HG03095 (cell line): ENCODE measurements around the gene EIF3M.
"Not testable (repeated sequence)": the region's sequence is repeated elsewhere in the genome, so short reads cannot be mapped to it uniquely, and the experiment has no call there.

Source experiments
- ATAC-seq: cut with Tn5 transposase; IDR thresholded peaks from one replicate; pipeline ENCODE4 v1.9.1; 2021; ENCODE audit warnings: moderate library complexity; ENCODE audit not compliant: unreplicated experiment

The EIF3M gene

GRCh38 chr11:32594272-32594671 is 10.6 kb downstream of the EIF3M start:
- ATAC-seq: no peak

GRCh38 chr11:32596114-32596513 is 12.5 kb downstream of the EIF3M start:
- not testable (repeated sequence) for ATAC-seq

GRCh38 chr11:32597921-32598320 is 14.3 kb downstream of the EIF3M start:
- ATAC-seq: no peak

- no peak for ATAC-seq
Observed at GRCh38 chr11:32602657-32603415, 19.2 kb downstream of the EIF3M start.

GRCh38 chr11:32606220-32606619 is 22.6 kb downstream of the EIF3M start:
- ATAC-seq: no peak

GRCh38 chr11:32608826-32609225 is 25.2 kb downstream of the EIF3M start:
- not testable (repeated sequence) for ATAC-seq

GRCh38 chr11:32610797-32611352 is 27.2 kb downstream of the EIF3M start:
- no peak for ATAC-seq

- no peak for ATAC-seq
Observed at GRCh38 chr11:32613500-32614151, 30.0 kb downstream of the EIF3M start.

- no peak for ATAC-seq
Observed at GRCh38 chr11:32615422-32615821, 31.8 kb downstream of the EIF3M start.

GRCh38 chr11:32616903-32617302 is 33.3 kb downstream of the EIF3M start:
- no peak for ATAC-seq

GRCh38 chr11:32630844-32631243 is 47.2 kb downstream of the EIF3M start:
- no peak for ATAC-seq

GRCh38 chr11:32635819-32636218 is 52.2 kb downstream of the EIF3M start:
- no peak for ATAC-seq

GRCh38 chr11:32641361-32641760 is 57.7 kb downstream of the EIF3M start:
- ATAC-seq: no peak

GRCh38 chr11:32643526-32643925 is 59.9 kb downstream of the EIF3M start:
- ATAC-seq: no peak
